ENCODE measurements around the gene REV3L. TPM values are rescaled to one million over a fixed set of nuclear protein-coding genes. Genes with fewer than 3 reads are reported as not detected.
A peak's percentile ranks its signal among the peaks of the same experiment; 100 is the strongest.
"Not testable (repeated sequence)": the region's sequence is repeated elsewhere in the genome, so short reads cannot be mapped to it uniquely, and the experiment has no call there.

The REV3L gene
- polyA plus RNA-seq, 6 donors from 2014 or later = 3.2 to 18.5 (median 8.8) TPM

- Mint-ChIP-seq H3K9me3 (no peaks in the 10 kb centered on the region), H3K4me1 (no peaks in the 10 kb centered on the region), H3K27ac (no peak overlapping the region), H3K4me3 (no peak overlapping the region), H3K36me3 (peaks cover 0 to 13% of the 10 kb centered on the region in 2 donors), H3K27me3 (no peaks in the 10 kb centered on the region)
- ATAC-seq (ENCODE audit: low read depth in 2 of 2) (no peak), DNase-seq (no peak)
These were observed 125.3 kb downstream of the REV3L start for GRCh38 chr6:111357705-111358104.

- H3K27me3 Mint-ChIP-seq = no peaks in the 10 kb centered on the region
- ATAC-seq (ENCODE audit: low read depth in 2 of 2) = no peak
- H3K27ac Mint-ChIP-seq = no peak overlapping the region
- H3K4me1 Mint-ChIP-seq = no peaks in the 10 kb centered on the region
- H3K4me3 Mint-ChIP-seq = no peak overlapping the region
- H3K36me3 Mint-ChIP-seq = peaks cover 4 to 15% of the 10 kb centered on the region in 2 donors
- no peaks in the 10 kb centered on the region for H3K9me3 Mint-ChIP-seq
- DNase-seq = no peak
These were observed 126.5 kb downstream of the REV3L start for GRCh38 chr6:111356551-111356950.

- no peak for ATAC-seq (ENCODE audit: low read depth in 2 of 2)
- H3K4me1 Mint-ChIP-seq = no peaks in the 10 kb centered on the region
- no peaks in the 10 kb centered on the region for H3K27me3 Mint-ChIP-seq
- H3K36me3 Mint-ChIP-seq = peaks cover 8 to 21% of the 10 kb centered on the region in 2 donors
- H3K9me3 Mint-ChIP-seq = no peaks in the 10 kb centered on the region
- no peak overlapping the region for H3K4me3 Mint-ChIP-seq
- no peak overlapping the region for H3K27ac Mint-ChIP-seq
- DNase-seq = no peak
These were observed 128.1 kb downstream of the REV3L start for GRCh38 chr6:111354758-111355555.

DNA sequence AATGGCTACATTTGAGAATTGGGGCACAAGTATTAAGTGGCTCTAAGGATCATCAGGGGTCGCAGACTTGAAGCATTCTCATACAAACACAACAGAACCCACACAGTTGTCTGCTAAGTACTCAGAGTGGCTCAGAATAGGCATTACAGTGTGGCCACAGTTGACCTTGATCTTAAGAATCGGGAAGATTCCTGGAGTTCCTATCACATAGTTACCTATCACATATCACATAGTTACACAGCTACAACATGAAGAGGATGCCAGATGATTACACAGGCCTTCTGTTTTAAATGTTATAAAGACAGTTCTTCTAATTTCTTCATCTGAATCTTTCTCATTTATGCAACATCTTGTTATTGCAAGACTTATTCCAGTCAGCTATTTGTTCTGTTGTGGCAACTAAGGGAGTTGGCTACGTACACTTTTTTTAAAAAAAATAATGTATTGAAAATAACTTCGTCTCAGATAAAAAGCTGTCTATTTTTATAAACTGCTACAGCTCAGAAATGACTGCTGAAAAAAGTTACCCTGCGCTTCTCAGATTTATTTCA, 129.0 kb downstream of the REV3L start:
- Mint-ChIP-seq H3K27me3 (no peaks in the 10 kb centered on the region), H3K9me3 (no peaks in the 10 kb centered on the region), H3K4me3 (no peak overlapping the region), H3K27ac (peak overlapping the region in 1 of 6 donors; percentile 47), H3K4me1 (no peaks in the 10 kb centered on the region), H3K36me3 (peaks cover 8 to 21% of the 10 kb centered on the region in 2 donors)
- DNase-seq (no peak), ATAC-seq (ENCODE audit: low read depth in 2 of 2) (no peak)

- ATAC-seq (ENCODE audit: low read depth in 2 of 2) (no peak), DNase-seq (no peak)
- H3K4me1 Mint-ChIP-seq = no peaks in the 10 kb centered on the region
- no peak overlapping the region for H3K4me3 Mint-ChIP-seq
- H3K9me3 Mint-ChIP-seq = no peaks in the 10 kb centered on the region
- H3K36me3 Mint-ChIP-seq = peaks cover 8 to 23% of the 10 kb centered on the region in 2 donors
- H3K27me3 Mint-ChIP-seq = no peaks in the 10 kb centered on the region
- no peak overlapping the region for H3K27ac Mint-ChIP-seq
These were observed 135.4 kb downstream of the REV3L start for GRCh38 chr6:111347589-111347988.

- ATAC-seq (ENCODE audit: low read depth in 2 of 2) = no peak
- Mint-ChIP-seq H3K27ac (peak overlapping the region in 1 of 6 donors; percentile 61), H3K9me3 (no peaks in the 10 kb centered on the region), H3K4me3 (no peak overlapping the region), H3K4me1 (no peaks in the 10 kb centered on the region), H3K27me3 (no peaks in the 10 kb centered on the region), H3K36me3 (peaks cover 13 to 31% of the 10 kb centered on the region in 2 donors)
- no peak for DNase-seq
These were observed 140.1 kb downstream of the REV3L start for GRCh38 chr6:111342913-111343312.

DNA sequence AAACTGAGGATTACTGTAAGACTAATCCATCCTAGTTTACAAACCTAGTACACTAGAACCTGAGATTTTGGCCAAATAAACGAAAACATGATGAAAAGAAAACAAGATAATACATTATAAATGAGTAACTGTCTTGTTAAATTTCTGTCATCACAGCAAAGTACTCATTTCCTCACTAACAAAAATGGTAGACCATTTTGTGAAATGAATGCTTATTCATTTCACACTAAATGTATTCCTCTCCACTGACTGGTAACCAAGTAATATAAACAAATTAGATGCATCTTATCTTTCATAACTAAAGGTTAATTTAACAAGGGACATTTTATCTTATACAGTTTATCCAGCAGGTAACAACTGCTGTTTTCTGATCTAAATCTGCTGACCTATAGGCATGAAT, 143.7 kb downstream of the REV3L start:
- Mint-ChIP-seq H3K27me3 (no peaks in the 10 kb centered on the region), H3K4me3 (no peak overlapping the region), H3K4me1 (no peaks in the 10 kb centered on the region), H3K27ac (no peak overlapping the region), H3K36me3 (peaks cover 13 to 17% of the 10 kb centered on the region in 2 donors), H3K9me3 (no peaks in the 10 kb centered on the region)
- ATAC-seq (ENCODE audit: low read depth in 2 of 2) = no peak
- DNase-seq = no peak

- no peak for ATAC-seq (ENCODE audit: low read depth in 2 of 2)
- H3K4me3 Mint-ChIP-seq = no peak overlapping the region
- no peak for DNase-seq
- H3K27me3 Mint-ChIP-seq = no peaks in the 10 kb centered on the region
- peaks cover 13 to 17% of the 10 kb centered on the region in 2 donors for H3K36me3 Mint-ChIP-seq
- H3K9me3 Mint-ChIP-seq = no peaks in the 10 kb centered on the region
- no peaks in the 10 kb centered on the region for H3K4me1 Mint-ChIP-seq
- peak overlapping the region in 1 of 6 donors; percentile 19 for H3K27ac Mint-ChIP-seq
These were observed 144.2 kb downstream of the REV3L start for GRCh38 chr6:111338843-111339242.

- H3K9me3 Mint-ChIP-seq = no peaks in the 10 kb centered on the region
- no peak for DNase-seq
- no peaks in the 10 kb centered on the region for H3K27me3 Mint-ChIP-seq
- H3K4me1 Mint-ChIP-seq = no peaks in the 10 kb centered on the region
- no peak overlapping the region for H3K27ac Mint-ChIP-seq
- peaks cover 13 to 22% of the 10 kb centered on the region in 2 donors for H3K36me3 Mint-ChIP-seq
- H3K4me3 Mint-ChIP-seq = no peak overlapping the region
- ATAC-seq (ENCODE audit: low read depth in 2 of 2) = no peak
These were observed 145.2 kb downstream of the REV3L start for GRCh38 chr6:111337829-111338236.

- no peak for DNase-seq
- H3K9me3 Mint-ChIP-seq = no peaks in the 10 kb centered on the region
These were observed 153.0 kb downstream of the REV3L start for GRCh38 chr6:111329882-111330633.

DNA sequence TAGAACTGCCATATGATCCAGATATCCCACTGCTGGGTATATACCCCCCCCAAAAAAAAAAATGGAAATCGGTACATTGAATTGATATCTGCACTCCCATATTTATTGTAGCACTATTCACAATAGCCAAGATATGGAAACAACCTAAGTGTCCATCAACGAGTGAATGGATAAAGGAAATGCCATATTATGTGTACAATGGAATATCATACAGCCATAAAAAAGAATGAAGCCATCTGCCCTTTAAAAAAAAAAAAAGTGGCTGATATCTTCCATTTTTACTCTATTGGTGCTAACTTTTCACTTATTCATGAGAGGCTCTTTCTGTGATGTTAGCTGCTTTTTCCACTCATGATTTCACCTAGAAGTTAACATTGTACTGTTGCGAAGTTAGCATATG, 156.5 kb downstream of the REV3L start:
- no peak for ATAC-seq (ENCODE audit: low read depth in 2 of 2)
- no peak overlapping the region for H3K4me3 Mint-ChIP-seq
- no peak overlapping the region for H3K27ac Mint-ChIP-seq

More at GRCh38 chr6:111329882-111330633, 153.0 kb downstream of the REV3L start:
- Mint-ChIP-seq H3K4me3 (no peak overlapping the region), H3K27me3 (no peaks in the 10 kb centered on the region), H3K27ac (no peak overlapping the region), H3K4me1 (no peaks in the 10 kb centered on the region), H3K36me3 (peaks cover 7 to 40% of the 10 kb centered on the region in 2 donors)
- no peak for ATAC-seq (ENCODE audit: low read depth in 2 of 2)

DNA sequence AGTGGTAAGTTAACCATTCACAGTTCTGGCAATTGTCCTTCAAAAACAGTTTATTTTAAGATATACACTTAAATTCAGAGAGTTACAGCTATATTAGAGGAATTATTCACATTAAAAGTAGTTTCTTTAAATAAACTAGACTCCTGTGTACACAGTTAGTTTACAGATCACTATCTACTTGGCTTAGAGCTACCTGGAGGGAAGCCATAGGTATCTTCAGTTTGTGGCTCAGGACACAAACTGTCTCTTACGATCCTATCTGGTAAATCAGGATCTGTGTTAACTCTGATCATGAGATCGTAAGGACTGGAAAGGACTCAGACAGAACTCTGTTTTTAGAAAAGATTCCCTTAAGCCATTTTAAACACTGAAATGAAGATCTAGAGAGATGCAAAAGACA, 160.9 kb downstream of the REV3L start:
- no peak for ATAC-seq (ENCODE audit: low read depth in 2 of 2)

More for the DNA sequence above, 156.5 kb downstream of the REV3L start:
- H3K9me3 Mint-ChIP-seq = no peaks in the 10 kb centered on the region
- peaks cover 7 to 39% of the 10 kb centered on the region in 2 donors for H3K36me3 Mint-ChIP-seq
- DNase-seq = no peak
- no peaks in the 10 kb centered on the region for H3K27me3 Mint-ChIP-seq
- no peaks in the 10 kb centered on the region for H3K4me1 Mint-ChIP-seq

GRCh38 chr6:111307950-111308349, 175.1 kb downstream of the REV3L start:
- not testable (repeated sequence) for H3K27ac Mint-ChIP-seq; DNase-seq; H3K4me3 Mint-ChIP-seq; H3K4me1 Mint-ChIP-seq; H3K9me3 Mint-ChIP-seq; H3K27me3 Mint-ChIP-seq; ATAC-seq (ENCODE audit: low read depth in 2 of 2)
- peaks cover 10 to 30% of the 10 kb centered on the region in 2 donors for H3K36me3 Mint-ChIP-seq

More for the DNA sequence above, 160.9 kb downstream of the REV3L start:
- peaks cover 0 to 14% of the 10 kb centered on the region in 2 donors for H3K36me3 Mint-ChIP-seq
- no peak for DNase-seq
- no peaks in the 10 kb centered on the region for H3K9me3 Mint-ChIP-seq
- H3K4me1 Mint-ChIP-seq = no peaks in the 10 kb centered on the region
- H3K4me3 Mint-ChIP-seq = no peak overlapping the region
- no peaks in the 10 kb centered on the region for H3K27me3 Mint-ChIP-seq
- peak overlapping the region in 1 of 6 donors; percentile 15 for H3K27ac Mint-ChIP-seq

Data from naive B cell (primary cell).